Measurements from ENCODE around the gene EXOSC10. TPM values are rescaled to one million over a fixed set of nuclear protein-coding genes. Genes with fewer than 3 reads are reported as not detected.

EXOSC10 gene
- total and polyA plus RNA-seq, 2 donors (not counting 3 experiments of a cell fraction or from before 2014, with no cell fraction given), result 74.9 to 103 TPM

DNA sequence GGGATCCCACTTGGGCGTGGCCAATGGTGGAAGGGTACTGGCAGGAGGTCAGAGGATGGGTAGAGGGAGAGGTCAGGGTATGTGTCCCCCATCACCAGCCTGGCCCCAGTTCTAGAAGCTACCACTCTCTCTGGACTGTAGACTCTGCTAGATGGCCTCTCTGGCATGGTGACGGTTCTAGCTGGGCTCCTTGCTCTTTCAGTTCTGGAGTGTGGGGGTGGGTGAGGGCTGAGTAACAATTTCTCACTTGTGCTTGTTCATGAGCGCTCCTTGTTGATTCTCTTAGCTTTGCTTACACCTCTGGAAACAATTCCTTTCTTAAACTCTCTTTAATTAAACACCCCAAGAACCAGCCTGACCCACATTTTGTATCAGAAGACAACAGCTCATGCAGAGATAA is 25.3 kb upstream of the EXOSC10 start:
- BruUV-seq (replicated peaks), result no TSS peak
- H4K20me1 ChIP-seq (replicated peaks; ENCODE audit: control insufficient read depth, extremely low read depth, insufficient read depth, low read length), result no peaks in the 10 kb centered on the region
- no peak overlapping the region for H3K4me2 ChIP-seq (ENCODE audit: insufficient read depth, low read length)
- no peak overlapping the region for H3K9ac ChIP-seq (replicated peaks; ENCODE audit: extremely low read depth, insufficient read depth, low read length)
- H3K4me3 ChIP-seq (replicated peaks in 1 of 3; ENCODE audit: insufficient read depth in 1 of 3, low read depth in 1 of 3, low read length in 3 of 3), result no peak overlapping the region
- no peak for TF ChIP-seq POLR2A (IDR thresholded peaks at IDR 0.05; ENCODE audit: low read depth, low read length)
- TF ChIP-seq CTCF (IDR thresholded peaks at IDR 0.05; ENCODE audit: extremely low read depth in 1 of 2, insufficient read depth in 1 of 2, low read depth in 1 of 2, low read length in 2 of 2), result no peak
- no peak for TF ChIP-seq FOS (IDR thresholded peaks at IDR 0.05; ENCODE audit: borderline replicate concordance, insufficient read depth, low read length)
- ChIA-PET POLR2A (no interaction called here), CTCF (interaction anchor here (1.2 kb wide), 1 partner anchor 17 kb away, joined by 3 read pairs; no protein-coding TSS in a partner anchor)
- no peak overlapping the region for H3K27ac ChIP-seq (ENCODE audit: insufficient read depth, low read depth, low read length)
- intact Hi-C loops (cut with micrococcal nuclease), result no loop called here
- no peaks in the 10 kb centered on the region for H3K79me2 ChIP-seq (ENCODE audit: control insufficient read depth, insufficient read depth, low read length)
- H3K27me3 ChIP-seq (ENCODE audit: control insufficient read depth in 2 of 2, insufficient read depth in 2 of 2, low read length in 2 of 2), result no peaks in the 10 kb centered on the region
- DNase-seq (ENCODE audit: low read depth, low spot score), result no peak
- H3K36me3 ChIP-seq (ENCODE audit: control insufficient read depth in 2 of 2, extremely low read depth in 1 of 2, insufficient read depth in 2 of 2, low read length in 2 of 2), result peaks cover 25 to 49% of the 10 kb centered on the region in 2 experiments
- no peaks in the 10 kb centered on the region for H3K4me1 ChIP-seq (ENCODE audit: control insufficient read depth, extremely low read depth, insufficient read depth, low read length)
- dilution Hi-C loops (cut with MboI; ENCODE audit: extremely low pct_ligation_motif_present, low sequenced_read_pairs), result no loop called here
- no peak for FAIRE-seq
- no peak overlapping the region for H2AFZ ChIP-seq (ENCODE audit: low read depth, low read length)
- no peaks in the 10 kb centered on the region for H3K9me1 ChIP-seq (replicated peaks; ENCODE audit: control insufficient read depth, extremely low read depth, insufficient read depth, low read length)
- no peaks in the 10 kb centered on the region for H3K9me3 ChIP-seq (replicated peaks; ENCODE audit: control insufficient read depth, insufficient read depth, low read length)

GRCh38 chr1:11116318-11116717 is 16.6 kb upstream of the EXOSC10 start:
- no peak overlapping the region for H3K4me3 ChIP-seq (replicated peaks in 1 of 3; ENCODE audit: insufficient read depth in 1 of 3, low read depth in 1 of 3, low read length in 3 of 3)
- H3K79me2 ChIP-seq (ENCODE audit: control insufficient read depth, insufficient read depth, low read length), result no peaks in the 10 kb centered on the region
- no peaks in the 10 kb centered on the region for H4K20me1 ChIP-seq (replicated peaks; ENCODE audit: control insufficient read depth, extremely low read depth, insufficient read depth, low read length)
- no peaks in the 10 kb centered on the region for H3K4me1 ChIP-seq (ENCODE audit: control insufficient read depth, extremely low read depth, insufficient read depth, low read length)
- peaks cover 17 to 27% of the 10 kb centered on the region in 2 experiments for H3K36me3 ChIP-seq (ENCODE audit: control insufficient read depth in 2 of 2, extremely low read depth in 1 of 2, insufficient read depth in 2 of 2, low read length in 2 of 2)
- no peak for TF ChIP-seq EZH2 (IDR thresholded peaks at IDR 0.05; ENCODE audit: borderline replicate concordance, low read depth, low read length, severe bottlenecking)
- TF ChIP-seq JUN (IDR thresholded peaks at IDR 0.05; ENCODE audit: borderline replicate concordance, insufficient read depth, insufficient read length, low read depth), result no peak
- no peak for TF ChIP-seq GATA2 (IDR thresholded peaks at IDR 0.05; ENCODE audit: insufficient read depth, insufficient read length, low read depth, low read length)
- no peak for TF ChIP-seq FOS (IDR thresholded peaks at IDR 0.05; ENCODE audit: borderline replicate concordance, insufficient read depth, low read length)
- no peak for TF ChIP-seq POLR2A (IDR thresholded peaks at IDR 0.05; ENCODE audit: low read depth, low read length)
- TF ChIP-seq MAX (IDR thresholded peaks at IDR 0.05; ENCODE audit: insufficient read depth, insufficient read length), result no peak
- no peak overlapping the region for H2AFZ ChIP-seq (ENCODE audit: low read depth, low read length)
- H3K9me1 ChIP-seq (replicated peaks; ENCODE audit: control insufficient read depth, extremely low read depth, insufficient read depth, low read length), result no peaks in the 10 kb centered on the region
- no TSS peak for BruUV-seq (replicated peaks)
- dilution Hi-C loops (cut with MboI; ENCODE audit: extremely low pct_ligation_motif_present, low sequenced_read_pairs), result no loop called here
- ChIA-PET CTCF (interaction anchor here (0.6 kb wide), 1 partner anchor 66 kb away, joined by 3 read pairs; no protein-coding TSS in a partner anchor), POLR2A (no interaction called here)
- no peak overlapping the region for H3K9ac ChIP-seq (replicated peaks; ENCODE audit: extremely low read depth, insufficient read depth, low read length)
- H3K4me2 ChIP-seq (ENCODE audit: insufficient read depth, low read length), result no peak overlapping the region
- no peak for DNase-seq (ENCODE audit: low read depth, low spot score)
- no peak for FAIRE-seq
- H3K27me3 ChIP-seq (ENCODE audit: control insufficient read depth in 2 of 2, insufficient read depth in 2 of 2, low read length in 2 of 2), result no peaks in the 10 kb centered on the region
- H3K27ac ChIP-seq (ENCODE audit: insufficient read depth, low read depth, low read length), result no peak overlapping the region
- no peaks in the 10 kb centered on the region for H3K9me3 ChIP-seq (replicated peaks; ENCODE audit: control insufficient read depth, insufficient read depth, low read length)
- intact Hi-C loops (cut with micrococcal nuclease), result no loop called here
